IPS-18c (cell line): ENCODE measurements around the gene DYTN.

ENCODE experiments used
- H3K4me3 ChIP-seq: 2 replicates; pipeline ENCODE4 v1.7.0; 2013; ENCODE audit warnings: low read depth, mild to moderate bottlenecking, low read length, moderate library complexity; ENCODE audit not compliant: insufficient read depth
- H3K9me3 ChIP-seq: one replicate; pipeline ENCODE4 v1.6.1; 2013; ENCODE audit warnings: mild to moderate bottlenecking, low read length, moderate library complexity; ENCODE audit not compliant: control insufficient read depth, insufficient read depth

The DYTN gene

DNA sequence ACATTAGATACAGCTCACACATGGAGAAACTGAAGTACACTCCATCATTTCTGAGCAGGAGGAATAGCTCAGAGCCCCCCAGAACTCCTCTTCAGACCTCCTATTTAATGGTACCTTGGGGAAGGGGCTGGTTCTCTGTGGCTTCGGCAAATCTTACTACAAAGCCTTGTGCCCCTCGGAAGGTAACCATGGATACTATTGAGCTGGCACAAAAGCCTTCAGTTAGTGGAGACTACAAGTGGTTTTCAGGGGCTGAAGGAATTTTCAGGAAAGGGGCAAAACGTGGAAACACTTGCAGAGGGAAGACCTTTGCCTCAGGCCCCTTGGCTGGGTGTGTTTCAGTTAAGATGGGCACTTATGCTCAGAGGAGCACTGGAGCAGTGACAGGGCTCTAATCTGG is 77.0 kb downstream of the DYTN start:
- H3K4me3 ChIP-seq, result peak overlapping the region; percentile 16
- H3K9me3 ChIP-seq, result no peaks in the 10 kb centered on the region

DNA sequence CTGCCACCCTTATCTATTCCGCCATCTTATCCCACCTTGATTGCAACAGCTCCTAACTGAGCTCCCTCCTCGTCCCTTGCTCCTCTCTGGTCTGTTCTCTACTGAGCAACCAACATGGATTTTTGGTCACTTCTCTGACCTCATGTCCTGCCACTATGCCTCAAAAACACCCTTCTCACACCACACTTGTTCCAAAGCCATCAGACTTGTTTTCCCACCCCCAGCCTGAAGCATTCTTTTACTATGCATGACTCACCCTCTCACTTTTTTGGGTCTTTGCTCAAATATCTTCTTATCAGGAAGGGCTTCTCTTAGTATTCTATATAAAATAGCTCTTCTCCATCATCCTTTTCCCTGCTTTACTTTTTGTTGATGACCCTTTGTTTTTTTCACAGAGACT is 78.6 kb downstream of the DYTN start:
- Histone ChIP-seq H3K4me3 (no peak overlapping the region), H3K9me3 (no peaks in the 10 kb centered on the region)

DNA sequence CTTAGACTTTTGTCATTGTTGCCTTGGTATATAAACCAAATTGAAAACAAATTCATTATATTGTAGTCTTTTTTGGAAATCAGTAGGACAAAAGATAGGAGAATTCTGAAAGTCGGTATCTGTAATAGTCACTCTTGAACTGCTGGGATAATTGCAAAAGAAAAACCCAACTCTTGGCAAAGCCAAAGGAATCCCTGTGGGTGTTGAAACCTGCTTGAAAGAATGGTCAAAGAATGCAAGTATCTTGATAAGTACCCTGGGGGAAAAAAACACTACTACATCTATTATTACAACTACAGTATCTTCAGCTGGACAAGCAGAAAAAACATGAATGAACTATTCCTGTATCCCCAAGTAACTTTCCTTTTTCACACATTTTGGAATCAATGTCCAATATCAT is 83.2 kb downstream of the DYTN start:
- H3K9me3 ChIP-seq, result no peaks in the 10 kb centered on the region
- no peak overlapping the region for H3K4me3 ChIP-seq

DNA sequence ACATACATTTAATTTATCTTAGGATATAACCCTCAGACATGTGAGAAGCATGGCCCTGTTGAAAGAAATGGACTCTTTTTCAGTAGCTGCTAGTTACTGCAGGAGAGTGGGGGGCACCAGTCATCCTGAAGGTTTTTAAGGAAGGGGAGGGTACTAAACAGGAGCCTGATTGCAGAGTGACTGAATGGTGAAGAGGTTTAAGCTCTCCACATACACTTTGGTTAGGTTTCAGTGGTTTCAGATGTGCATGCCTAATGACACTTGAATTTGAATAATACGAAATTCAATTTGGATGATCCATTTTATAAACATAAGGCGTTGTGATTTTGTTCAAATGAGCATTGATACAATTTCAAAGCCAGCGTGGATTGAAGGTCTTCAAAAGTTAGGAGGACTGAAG is 86.9 kb downstream of the DYTN start:
- Histone ChIP-seq H3K4me3 (no peak overlapping the region), H3K9me3 (no peaks in the 10 kb centered on the region)

DNA sequence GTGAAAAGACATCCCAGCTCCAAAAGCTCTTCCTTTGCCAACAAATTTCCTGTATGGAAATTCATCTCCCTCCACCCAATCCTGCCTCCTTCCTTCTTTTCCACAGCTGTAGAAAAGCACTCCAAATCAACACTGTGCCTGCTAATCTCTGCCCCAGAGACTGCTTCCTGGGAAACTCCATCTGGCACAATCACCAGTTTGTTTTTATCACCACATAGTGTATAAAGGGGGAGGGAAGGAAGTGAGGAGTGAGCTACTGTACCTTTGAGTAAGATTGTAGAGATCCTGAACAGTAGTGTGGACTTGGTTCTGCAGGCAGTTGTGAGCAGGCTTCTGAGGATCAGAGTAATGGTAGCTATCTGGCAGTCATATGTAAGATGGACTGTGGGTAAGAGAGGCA is 90.6 kb downstream of the DYTN start:
- no peaks in the 10 kb centered on the region for H3K9me3 ChIP-seq
- no peak overlapping the region for H3K4me3 ChIP-seq

DNA sequence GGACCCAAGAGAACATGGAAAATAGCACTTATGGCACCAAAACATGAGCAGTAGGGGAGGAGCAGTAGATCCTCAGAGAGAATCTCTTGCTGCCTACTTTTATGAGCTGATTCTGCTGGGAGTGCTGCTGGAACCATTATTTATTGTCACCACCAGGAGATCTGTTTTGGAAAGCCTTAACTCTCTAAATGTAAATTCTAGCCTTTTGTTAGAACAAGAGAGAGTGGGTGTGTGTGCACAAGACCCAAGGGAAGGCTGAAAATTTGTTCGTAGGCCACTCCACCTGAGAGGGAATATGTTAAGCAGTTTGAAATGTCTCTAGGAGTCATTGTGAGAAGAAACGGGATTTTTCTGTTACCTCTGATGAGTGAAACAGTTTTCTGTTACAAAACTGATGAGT is 92.1 kb downstream of the DYTN start:
- H3K4me3 ChIP-seq, result no peak overlapping the region
- H3K9me3 ChIP-seq, result no peaks in the 10 kb centered on the region

DNA sequence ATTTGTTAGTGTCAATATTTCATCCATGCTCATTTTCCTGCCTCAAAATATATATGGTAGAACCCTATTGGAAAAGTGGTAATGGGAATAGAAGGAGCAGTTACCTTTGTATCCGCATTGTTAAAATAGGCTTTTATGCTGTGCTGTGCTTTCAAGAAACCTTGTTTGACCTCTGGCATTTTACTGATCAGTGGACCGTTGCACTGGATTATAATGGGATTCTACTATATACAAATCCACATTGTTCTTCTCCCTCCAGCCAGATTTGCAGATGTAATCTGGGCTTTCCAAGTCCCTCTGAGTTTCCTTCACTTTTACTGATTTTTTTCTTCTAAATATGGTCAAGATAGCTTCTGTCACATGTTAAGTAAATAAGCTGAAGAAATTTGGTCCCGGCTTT is 99.2 kb downstream of the DYTN start:
- no peaks in the 10 kb centered on the region for H3K9me3 ChIP-seq
- H3K4me3 ChIP-seq, result no peak overlapping the region

DNA sequence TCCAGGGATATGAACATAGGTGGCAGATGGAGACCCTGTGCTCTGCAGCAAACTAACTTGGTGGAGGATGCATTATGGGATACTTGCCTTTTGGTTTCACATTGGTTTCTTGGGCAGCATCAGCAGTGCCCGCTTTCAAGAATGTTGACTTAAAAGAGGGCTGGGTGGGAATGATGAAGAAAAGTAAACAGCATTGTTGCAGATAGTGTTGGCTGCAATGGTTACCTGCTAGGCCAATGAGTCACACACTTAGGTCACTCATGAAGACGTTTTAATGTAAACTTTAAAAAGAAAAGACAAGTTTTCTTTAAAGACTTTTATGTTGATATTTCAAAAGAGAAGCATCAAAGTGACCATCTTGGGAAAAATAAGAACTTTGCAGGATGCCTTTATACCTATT is 102.0 kb downstream of the DYTN start:
- Histone ChIP-seq H3K4me3 (no peak overlapping the region), H3K9me3 (no peaks in the 10 kb centered on the region)

DNA sequence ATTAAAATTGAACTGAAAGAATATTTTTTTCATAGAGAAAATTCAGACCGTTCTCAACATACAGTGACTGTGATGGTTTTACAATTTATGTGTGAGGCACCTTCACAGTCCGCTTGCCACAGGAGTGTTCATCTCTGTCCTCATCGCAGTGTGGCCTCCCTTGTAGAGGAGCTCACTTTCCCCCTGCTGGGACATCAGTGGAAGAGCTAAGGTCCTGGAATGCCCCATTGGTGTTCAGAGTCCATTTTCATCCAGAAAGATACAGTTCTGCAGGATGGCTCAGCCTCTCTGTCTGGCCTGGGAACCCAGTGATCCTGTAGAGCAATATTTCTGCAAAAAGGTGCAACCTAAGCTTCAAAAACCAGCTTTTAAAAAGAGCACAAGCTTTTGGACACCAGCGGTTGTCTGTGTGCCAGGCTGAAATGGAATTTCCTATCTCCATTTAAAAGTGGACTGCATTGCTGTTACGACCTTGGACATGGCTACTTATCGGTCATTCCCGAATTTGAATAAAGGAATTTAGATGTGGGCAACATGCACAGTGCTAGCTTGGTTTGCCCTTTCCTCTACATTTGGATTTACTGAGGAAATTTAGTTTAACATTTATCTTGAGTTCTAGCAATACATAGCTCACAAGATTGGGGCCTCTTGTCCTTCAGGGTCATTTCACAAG is 102.6 kb downstream of the DYTN start:
- no peak overlapping the region for H3K4me3 ChIP-seq
- H3K9me3 ChIP-seq, result no peaks in the 10 kb centered on the region

DNA sequence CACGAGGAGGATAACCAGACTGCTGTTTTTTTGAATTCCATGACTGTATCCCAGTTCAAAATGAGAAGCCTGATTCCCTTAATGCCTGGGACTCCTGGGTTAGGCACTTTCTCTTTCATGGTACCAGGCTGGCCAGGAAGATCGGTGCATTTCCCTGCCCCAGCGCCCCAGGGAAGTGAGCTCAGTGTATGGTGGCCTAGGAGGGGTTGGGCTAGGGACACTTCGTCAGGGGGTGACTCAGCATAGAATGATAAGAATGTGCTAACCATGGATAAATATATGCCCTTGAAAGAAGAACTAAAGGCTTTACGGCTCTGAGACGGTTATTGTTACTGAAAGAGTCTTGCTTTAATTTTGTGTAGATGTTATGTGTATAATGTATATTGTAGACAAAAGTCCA is 103.4 kb downstream of the DYTN start:
- H3K4me3 ChIP-seq, result no peak overlapping the region

DNA sequence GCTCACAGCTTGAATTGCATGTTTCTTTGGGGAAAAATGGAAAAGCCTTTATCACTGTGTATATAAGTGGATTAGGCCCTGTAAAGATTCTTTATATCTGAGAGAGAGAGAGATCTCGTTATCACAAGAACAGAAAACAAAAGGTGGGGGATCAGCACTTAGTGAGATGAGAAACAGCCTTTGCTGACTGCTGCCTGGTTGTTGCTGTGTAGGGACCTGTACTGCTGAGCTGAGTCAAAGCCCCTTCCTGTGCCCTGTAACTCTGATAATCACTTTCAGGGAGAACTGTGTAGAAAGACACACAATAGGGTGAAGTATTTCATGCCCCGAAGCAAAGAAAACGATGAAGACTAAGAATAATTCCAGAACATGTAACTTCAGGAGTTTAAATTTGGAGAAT is 106.5 kb downstream of the DYTN start:
- Histone ChIP-seq H3K9me3 (no peaks in the 10 kb centered on the region), H3K4me3 (no peak overlapping the region)

More for the DNA sequence above, 103.4 kb downstream of the DYTN start:
- H3K9me3 ChIP-seq, result no peaks in the 10 kb centered on the region

DNA sequence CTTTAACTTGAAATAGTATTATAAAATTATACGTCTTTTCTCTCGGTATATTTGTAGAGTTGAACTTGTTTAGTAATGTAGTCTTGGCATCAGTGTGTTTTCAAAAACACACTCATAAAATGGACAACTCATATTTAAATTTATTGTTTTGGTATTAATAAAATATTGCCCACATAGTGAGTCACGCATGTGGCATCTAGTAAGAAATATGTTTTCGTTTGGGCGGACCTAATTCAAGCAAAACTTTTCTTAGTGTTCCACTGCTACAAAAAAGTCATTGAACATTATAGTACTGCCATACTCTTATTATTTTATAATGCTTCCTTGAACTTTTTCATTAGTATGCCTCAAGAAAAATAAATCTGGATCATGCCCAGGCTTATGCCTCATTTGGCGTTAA is 107.0 kb downstream of the DYTN start:
- H3K9me3 ChIP-seq, result no peaks in the 10 kb centered on the region
- H3K4me3 ChIP-seq, result no peak overlapping the region

DNA sequence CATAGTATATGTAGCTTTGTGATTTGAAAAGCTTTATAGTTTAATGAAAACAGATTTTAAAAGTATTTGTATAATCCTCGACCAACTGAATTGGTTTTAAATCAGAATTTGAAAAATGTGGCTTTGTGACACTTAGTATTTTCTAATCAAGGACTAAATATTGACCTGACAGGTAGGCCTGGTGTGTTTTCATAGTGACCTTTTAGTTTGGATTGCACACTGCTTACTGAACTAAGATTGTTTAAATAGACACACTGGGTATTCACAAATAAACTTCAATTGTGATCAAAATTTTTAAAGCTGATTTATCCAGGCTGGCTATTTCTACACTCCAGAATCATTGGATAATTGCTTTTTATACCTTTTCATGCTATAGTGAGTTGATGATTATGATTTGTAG is 107.7 kb downstream of the DYTN start:
- no peaks in the 10 kb centered on the region for H3K9me3 ChIP-seq
- H3K4me3 ChIP-seq, result no peak overlapping the region

DNA sequence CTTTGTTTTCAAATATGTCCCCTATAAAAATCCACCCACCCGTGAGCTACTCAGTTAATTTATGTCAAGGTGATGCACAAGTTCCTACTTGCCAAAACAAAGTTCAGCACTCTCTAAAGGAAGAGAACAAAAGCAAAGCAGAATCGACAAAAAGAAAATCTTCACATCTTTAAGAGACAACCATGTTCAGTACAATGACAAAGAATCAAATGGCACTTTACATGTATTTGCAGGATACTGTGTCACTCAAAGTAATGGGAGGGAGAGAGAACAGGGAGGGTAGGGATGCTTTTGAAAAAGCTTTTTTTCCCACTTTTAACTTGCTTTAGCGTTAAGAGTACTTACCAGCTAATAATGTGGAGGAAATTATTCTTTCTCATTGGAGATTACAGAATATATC is 115.0 kb downstream of the DYTN start:
- Histone ChIP-seq H3K4me3 (no peak overlapping the region), H3K9me3 (no peaks in the 10 kb centered on the region)
